HUDEP-2 (cell line): Measurements from ENCODE around the gene MACROH2A1.

Source experiments
- DNase-seq, 76 experiments: peaks; one replicate each; lab custom pipeline; 2025; ENCODE audit not compliant: unreplicated experiment in 76 of 76; lab: John Stamatoyannopoulos, UW

Gene MACROH2A1

GRCh38 chr5:135436951-135437418 lies 38.0 kb upstream of the MACROH2A1 start:
- no peak for DNase-seq

GRCh38 chr5:135435467-135436330 lies 36.7 kb upstream of the MACROH2A1 start:
- no peak for DNase-seq

GRCh38 chr5:135434591-135435466 lies 35.8 kb upstream of the MACROH2A1 start:
- DNase-seq, result no peak

- no peak for DNase-seq
These were observed 34.8 kb upstream of the MACROH2A1 start for GRCh38 chr5:135433681-135434426.

GRCh38 chr5:135432113-135432512 lies 33.1 kb upstream of the MACROH2A1 start:
- peak in 8 of 76 experiments; percentile 7 to 25 (median 12) for DNase-seq

GRCh38 chr5:135430135-135430437 lies 31.1 kb upstream of the MACROH2A1 start:
- DNase-seq, result no peak

GRCh38 chr5:135429301-135430134 lies 30.5 kb upstream of the MACROH2A1 start:
- DNase-seq, result peak in 1 of 76 experiments; percentile 23

GRCh38 chr5:135428586-135428985 lies 29.6 kb upstream of the MACROH2A1 start:
- DNase-seq, result no peak

- peak in 39 of 76 experiments; percentile 5 to 68 (median 30) for DNase-seq
These were observed 27.4 kb upstream of the MACROH2A1 start for GRCh38 chr5:135426102-135427082.

- DNase-seq, result no peak
These were observed 26.6 kb upstream of the MACROH2A1 start for GRCh38 chr5:135425641-135426040.

GRCh38 chr5:135423846-135424168 lies 24.8 kb upstream of the MACROH2A1 start:
- no peak for DNase-seq

GRCh38 chr5:135423146-135423845 lies 24.3 kb upstream of the MACROH2A1 start:
- DNase-seq, result peak in 3 of 76 experiments; percentile 8 to 19 (median 17)

GRCh38 chr5:135422419-135422818 lies 23.4 kb upstream of the MACROH2A1 start:
- no peak for DNase-seq

GRCh38 chr5:135417083-135417482 lies 18.1 kb upstream of the MACROH2A1 start:
- no peak for DNase-seq

GRCh38 chr5:135405082-135405481 lies 6.1 kb upstream of the MACROH2A1 start:
- no peak for DNase-seq

GRCh38 chr5:135402031-135402430 lies 3.0 kb upstream of the MACROH2A1 start:
- no peak for DNase-seq

- DNase-seq, result no peak
These were observed 1.8 kb upstream of the MACROH2A1 start for GRCh38 chr5:135400866-135401265.

GRCh38 chr5:135399794-135400542 lies 937 bp upstream of the MACROH2A1 start:
- peak in 1 of 76 experiments; percentile 12 for DNase-seq
